HepG2 (cell line): ENCODE measurements around the gene NAA35. TPM values are rescaled to one million over a fixed set of nuclear protein-coding genes. Genes with fewer than 3 reads are reported as not detected.

Experiments
- ATAC-seq: fragments of 200-7000 bp; cut with Tn5 transposase; 3 replicates; pipeline ENCODE4 v1.9.1; 2020; ENCODE audit warnings: mild to moderate bottlenecking, moderate library complexity
- BruUV-seq: library from RNA; stranded (reverse); fragments of 400-500 nt; replicated peaks from 2 replicates; lab custom pipeline; 2021; lab: Mats Ljungman, UMichigan
- CTCF ChIA-PET: fragments of 300-600 bp; formaldehyde crosslinking; extraction: SDS; loops from one replicate; lab custom pipeline; 2021; ENCODE audit warnings: low total read pairs, inconsistent platforms, low intra/inter-chr PET ratio; lab: Yijun Ruan, JAX
- POLR2A ChIA-PET: fragments of 350-600 bp; sonication (Branson Sonifier 250); formaldehyde crosslinking; loops from one replicate; lab custom pipeline; 2020; ENCODE audit warnings: antibody characterized with exemption, inconsistent platforms; lab: Yijun Ruan, JAX
- DNase-seq: peaks from one replicate; pipeline ENCODE4 v3.0.0-alpha.2; 2015; ENCODE audit warnings: low spot score
- FAIRE-seq: peaks from 3 replicates; lab custom pipeline; 2011; peaks lifted over from hg19 to GRCh38; lab: Jason Lieb, UNC
- H2AFZ ChIP-seq: one replicate; pipeline ENCODE4 v1.6.1; 2011; ENCODE audit warnings: low read length, inconsistent platforms
- H3K27ac ChIP-seq: fragments of 300-600 bp; 3 replicates; pipeline ENCODE4 v1.8.0; 2011; ENCODE audit warnings: mixed run types, mild to moderate bottlenecking, mixed read lengths, low read length, inconsistent platforms; ENCODE audit not compliant: insufficient read depth; ENCODE audit errors: extremely low read length
- H3K27me3 ChIP-seq, 2 experiments: fragments of 200-600 bp in 1 of 2; 2 replicates in 1 of 2; 3 replicates in 1 of 2; pipeline versions ENCODE4 v1.6.0 to v1.8.0; 2011; ENCODE audit warnings: low read length in 2 of 2, mild to moderate bottlenecking in 2 of 2, moderate library complexity in 2 of 2, inconsistent platforms in 1 of 2; ENCODE audit not compliant: insufficient read depth in 2 of 2, control insufficient read depth in 1 of 2
- H3K36me3 ChIP-seq, 2 experiments: fragments of 200-600 bp in 1 of 2; replicated peaks in 1 of 2; 2 replicates in 1 of 2; 3 replicates in 1 of 2; pipeline versions ENCODE4 v1.5.1 to v1.8.0; 2011; ENCODE audit warnings: low read length in 2 of 2, inconsistent platforms in 1 of 2; ENCODE audit not compliant: insufficient read depth in 2 of 2, control insufficient read depth in 1 of 2
- H3K4me1 ChIP-seq: 2 replicates; pipeline ENCODE4 v1.5.1; 2012; ENCODE audit warnings: low read length, inconsistent platforms; ENCODE audit not compliant: insufficient read depth
- H3K4me2 ChIP-seq: 2 replicates; pipeline ENCODE4 v1.6.0; 2011; ENCODE audit warnings: low read depth, low read length, inconsistent platforms
- H3K4me3 ChIP-seq, 3 experiments: fragments of 200-600 bp in 1 of 3; sonication (generic), shearing (Covaris generic) in 1 of 3; replicated peaks in 1 of 3; 2 replicates each; pipeline ENCODE4 v1.5.1; 2011 to 2016; ENCODE audit warnings: low read length in 3 of 3, inconsistent platforms in 2 of 3, low read depth in 2 of 3, mild to moderate bottlenecking in 2 of 3, control low read depth in 1 of 3, mixed read lengths in 1 of 3; ENCODE audit not compliant: insufficient read depth in 1 of 3
- H3K79me2 ChIP-seq: one replicate; pipeline ENCODE4 v1.6.1; 2011; ENCODE audit warnings: low read length, inconsistent platforms; ENCODE audit not compliant: insufficient read depth
- H3K9ac ChIP-seq: 2 replicates; pipeline ENCODE4 v1.6.0; 2011; ENCODE audit warnings: mild to moderate bottlenecking, low read depth, low read length, inconsistent platforms; ENCODE audit not compliant: insufficient read depth
- H3K9me3 ChIP-seq: 2 replicates; pipeline ENCODE4 v1.5.1; 2012; ENCODE audit warnings: mild to moderate bottlenecking, low read length
- H4K20me1 ChIP-seq: 2 replicates; pipeline ENCODE4 v1.6.0; 2011; ENCODE audit warnings: inconsistent platforms, mild to moderate bottlenecking, low read length, moderate library complexity; ENCODE audit not compliant: insufficient read depth
- CREM ChIP-seq, 2 experiments: sonication (generic) in 1 of 2; formaldehyde crosslinking in 1 of 2; IDR thresholded peaks; 2 replicates each; pipeline versions ENCODE4 v1.4.0 to v1.6.1; 2016 to 2020; ENCODE audit warnings: antibody characterized with exemption in 1 of 2, mild to moderate bottlenecking in 1 of 2, missing genetic modification reagents in 1 of 2
- EEA1 ChIP-seq: sonication (generic); formaldehyde crosslinking; IDR thresholded peaks from 2 replicates; pipeline ENCODE4 v1.5.1; 2020; ENCODE audit warnings: mild to moderate bottlenecking, missing genetic modification reagents, borderline replicate concordance
- FOXA1 ChIP-seq, 2 experiments: fragments of 450-650 bp in 1 of 2; sonication (generic) in 1 of 2; formaldehyde crosslinking in 1 of 2; IDR thresholded peaks; 2 replicates each; pipeline versions ENCODE4 v1.4.0 to v1.6.1; 2016 to 2020; ENCODE audit warnings: missing genetic modification reagents in 1 of 2
- FOXA3 ChIP-seq: IDR thresholded peaks from 2 replicates; pipeline ENCODE4 v1.6.1; 2016; ENCODE audit warnings: missing genetic modification reagents, missing compliant biosample characterization
- GZF1 ChIP-seq: sonication (generic); formaldehyde crosslinking; IDR thresholded peaks from 2 replicates; pipeline ENCODE4 v1.5.1; 2020; ENCODE audit warnings: mild to moderate bottlenecking, missing genetic modification reagents
- HOXA5 ChIP-seq: sonication (generic); formaldehyde crosslinking; IDR thresholded peaks from 2 replicates; pipeline ENCODE4 v1.4.0; 2020; ENCODE audit warnings: missing genetic modification reagents
- MED8 ChIP-seq: sonication (generic); formaldehyde crosslinking; IDR thresholded peaks from 2 replicates; pipeline ENCODE4 v1.8.1; 2023; ENCODE audit warnings: mild to moderate bottlenecking, missing genetic modification reagents; ENCODE audit not compliant: insufficient replicate concordance
- MTA3 ChIP-seq: sonication (generic); formaldehyde crosslinking; IDR thresholded peaks from 2 replicates; pipeline ENCODE4 v1.4.0; 2020; ENCODE audit warnings: missing genetic modification reagents
- NBN ChIP-seq: fragments of 450-650 bp; conservative IDR thresholded peaks from 2 replicates; pipeline ENCODE4 v1.6.1; 2017
- NCOA2 ChIP-seq: sonication (generic); formaldehyde crosslinking; IDR thresholded peaks from 2 replicates; pipeline ENCODE4 v1.8.0; 2022; ENCODE audit warnings: inconsistent platforms
- TBX2 ChIP-seq: sonication (generic); formaldehyde crosslinking; IDR thresholded peaks from 2 replicates; pipeline ENCODE4 v1.5.0; 2020; ENCODE audit warnings: missing genetic modification reagents, mild to moderate bottlenecking, borderline replicate concordance
- XRCC5 ChIP-seq: fragments of 200-400 bp; formaldehyde crosslinking; optimal IDR thresholded peaks from 2 replicates; pipeline ENCODE3; 2017; ENCODE audit warnings: mild to moderate bottlenecking, low read length
- ZMYM2 ChIP-seq: sonication (generic); formaldehyde crosslinking; IDR thresholded peaks from 2 replicates; pipeline ENCODE4 v1.8.0; 2022; ENCODE audit warnings: mild to moderate bottlenecking, missing genetic modification reagents
- ZNF232 ChIP-seq: sonication (generic); formaldehyde crosslinking; IDR thresholded peaks from 2 replicates; pipeline ENCODE4 v1.4.0; 2020; ENCODE audit warnings: missing genetic modification reagents, borderline replicate concordance
- ZNF569 ChIP-seq: sonication (generic); formaldehyde crosslinking; IDR thresholded peaks from 2 replicates; pipeline ENCODE4 v1.5.0; 2020; ENCODE audit warnings: mild to moderate bottlenecking, missing genetic modification reagents, moderate library complexity, borderline replicate concordance
- ZNF660 ChIP-seq: sonication (generic); formaldehyde crosslinking; IDR thresholded peaks from 2 replicates; pipeline ENCODE4 v1.5.1; 2020; ENCODE audit warnings: mild to moderate bottlenecking, low read depth, missing genetic modification reagents, borderline replicate concordance
- ZNF776 ChIP-seq: sonication (generic); formaldehyde crosslinking; IDR thresholded peaks from 2 replicates; pipeline ENCODE4 v1.4.0; 2020; ENCODE audit warnings: mild to moderate bottlenecking, missing genetic modification reagents
- ZSCAN29 ChIP-seq: sonication (generic); formaldehyde crosslinking; conservative IDR thresholded peaks from 2 replicates; pipeline ENCODE4 v1.4.0; 2020; ENCODE audit warnings: mild to moderate bottlenecking, missing genetic modification reagents
- WGBS: methylation state at CpG from one replicate; pipeline ENCODE4 v1.1.6; 2017; ENCODE audit warnings: low lambda C conversion rate; 5-methylcytosine and 5-hydroxymethylcytosine counted together
- in situ Hi-C: cut with HindIII; loops from 2 replicates; pipeline ENCODE4 v1.10.0; 2017; ENCODE audit warnings: low pct_unique_long_range_greater_than_20kb; ENCODE audit not compliant: extremely low pct_ligation_motif_present
- intact Hi-C: fragments of 100-400 bp; cut with micrococcal nuclease; formaldehyde crosslinking; loops from one replicate; pipeline ENCODE4 v1.10.0; 2022; ENCODE audit not compliant: unreplicated experiment
- polyA plus RNA-seq, 8 experiments: library from polyadenylated mRNA; depleted of rRNA in 3 of 8; stranded (reverse) in 7 of 8; unstranded in 1 of 8; fragments of >200 nt; fragmentation: Illumina TruSeq in 4 of 8; extraction: Trizol in 4 of 8; gene quantifications; 2 replicates each; pipeline versions ENCODE4 v1.2.1 to v1.2.3, GENCODE V29; 2011 to 2016; ENCODE audit warnings: low read depth in 4 of 8, missing spikeins in 1 of 8, mixed read lengths in 1 of 8; ENCODE audit not compliant: insufficient read depth in 1 of 8
- total RNA-seq, 5 experiments: library from RNA; depleted of rRNA; stranded (reverse); fragments of >200 nt; fragmentation: Illumina TruSeq; extraction: Trizol; gene quantifications; 2 replicates each; pipeline ENCODE4 v1.2.3, GENCODE V29; 2016; ENCODE audit warnings: low read depth in 1 of 5
- TF ChIP-seq, protein P1 (sequence below): sonication (generic); formaldehyde crosslinking; IDR thresholded peaks from 2 replicates; pipeline ENCODE4 v1.4.0; 2020; ENCODE audit warnings: missing genetic modification reagents
- TF ChIP-seq, protein P2 (sequence below): sonication (generic); formaldehyde crosslinking; IDR thresholded peaks from 2 replicates; pipeline ENCODE4 v1.4.0; 2020; ENCODE audit warnings: low read depth, missing genetic modification reagents

NAA35 gene
- total and polyA plus RNA-seq, 2 of the 13 experiments (the other 11 are each of a cell fraction or from before 2014, with no cell fraction given), result 21.6 to 28.9 TPM

DNA sequence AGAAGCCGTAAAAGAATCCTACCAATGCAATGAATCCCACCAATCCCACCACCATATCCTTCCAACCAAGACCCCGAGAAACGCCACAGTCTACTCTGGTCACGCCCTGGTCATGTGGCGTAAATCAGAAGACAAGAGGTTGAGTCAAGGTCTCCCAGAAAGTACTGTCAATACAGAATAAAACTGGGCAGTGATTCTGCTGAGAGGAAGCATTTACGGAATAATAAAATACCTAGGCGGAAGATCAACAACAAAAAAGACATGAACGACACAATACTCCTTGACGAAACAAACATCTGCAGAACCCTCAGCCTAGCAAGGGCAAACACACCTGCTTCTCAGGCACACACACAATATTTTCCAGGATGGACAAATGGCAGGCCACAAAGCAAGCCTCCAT lies 95.6 kb downstream of the NAA35 start (continued):
- no peak for TF ChIP-seq ZNF232 (CRISPR knock-in tag)
- TF ChIP-seq GZF1 (CRISPR knock-in tag), result no peak
- no peak for TF ChIP-seq NCOA2 (CRISPR knock-in tag)
- TF ChIP-seq NBN, result no peak
- no peak for TF ChIP-seq MED8
- no peak for TF ChIP-seq ZNF660 (CRISPR knock-in tag)
- TF ChIP-seq ZNF569 (CRISPR knock-in tag), result no peak
- no peak for TF ChIP-seq MTA3
- TF ChIP-seq CREM (IDR thresholded peaks at IDR 0.05), result no peak
- TF ChIP-seq CREM (CRISPR knock-in tag; IDR thresholded peaks at IDR 0.05), result no peak
- no peak for TF ChIP-seq FOXA1 (IDR thresholded peaks at IDR 0.05)
- no peak for TF ChIP-seq FOXA1 (CRISPR knock-in tag; IDR thresholded peaks at IDR 0.05)

DNA sequence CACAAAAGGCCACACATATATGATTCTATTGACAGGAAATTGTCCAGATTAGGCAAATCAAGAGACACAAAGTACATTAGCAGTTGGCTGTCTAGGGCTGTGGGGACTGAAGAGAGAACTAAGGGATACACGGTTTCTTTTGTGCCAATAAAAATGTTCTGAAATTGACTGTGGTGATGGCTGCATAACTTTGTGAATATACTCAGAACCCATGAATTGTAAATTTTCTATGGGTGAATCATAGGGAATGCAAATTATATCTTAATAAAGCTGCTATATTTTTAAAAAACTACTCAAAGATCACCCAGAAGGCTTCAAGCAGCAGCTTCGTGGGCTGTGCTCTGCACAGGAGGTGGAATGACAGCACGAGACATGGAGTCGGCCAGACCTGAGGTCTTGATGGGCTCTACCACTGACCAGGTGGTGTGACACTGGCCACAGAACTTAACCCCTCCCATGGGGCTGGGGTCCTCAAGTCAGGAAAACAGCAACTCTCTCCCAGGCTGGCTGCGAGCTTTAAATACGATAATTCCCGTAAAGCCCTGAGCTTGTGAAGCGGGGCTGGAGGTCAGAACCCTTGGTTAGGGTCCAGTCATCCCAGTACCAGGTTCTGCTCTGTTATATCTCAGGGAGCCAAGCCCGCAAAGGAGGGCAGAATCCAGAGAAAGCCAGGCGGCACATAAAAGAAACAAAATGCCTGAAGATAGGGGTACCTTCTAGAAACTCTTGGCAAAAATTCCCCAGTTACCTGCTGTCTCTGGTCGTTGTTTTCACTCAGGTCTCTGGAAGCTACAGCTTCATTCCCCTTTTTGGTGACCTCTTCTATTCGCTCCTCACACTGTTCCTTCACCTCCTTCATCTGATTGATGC lies 99.3 kb downstream of the NAA35 start:
- POLR2A ChIA-PET, result no interaction called here
- peaks cover 2% of the 10 kb centered on the region; the same call in 1 of the 2 replicates for H4K20me1 ChIP-seq
- CTCF ChIA-PET, result no interaction called here
- intact Hi-C loops, result no loop called here
- in situ Hi-C loops, result no loop called here
- no peak overlapping the region for H3K27ac ChIP-seq
- H3K79me2 ChIP-seq, result no peaks in the 10 kb centered on the region
- no peaks in the 10 kb centered on the region for H3K4me1 ChIP-seq
- H3K9me3 ChIP-seq, result no peaks in the 10 kb centered on the region
- H3K4me3 ChIP-seq, result no peak overlapping the region
- no peaks in the 10 kb centered on the region for H3K36me3 ChIP-seq
- DNase-seq, result no peak
- ATAC-seq, result no peak
- no peak overlapping the region for H3K9ac ChIP-seq
- FAIRE-seq, result no peak
- no peak overlapping the region for H2AFZ ChIP-seq
- H3K27me3 ChIP-seq, result no peaks in the 10 kb centered on the region; a peak in 1 of 5 replicates
- H3K4me2 ChIP-seq, result no peak overlapping the region
- WGBS, result 70% methylated on average over 8 of the region's 12 CpGs
- BruUV-seq, result no TSS peak
- no peak for TF ChIP-seq ZMYM2 (CRISPR knock-in tag)
- TF ChIP-seq FOXA3 (CRISPR knock-in tag), result no peak
- no peak for TF ChIP-seq EEA1 (CRISPR knock-in tag)
- no peak for TF ChIP-seq XRCC5
- TF ChIP-seq, protein P1, sequence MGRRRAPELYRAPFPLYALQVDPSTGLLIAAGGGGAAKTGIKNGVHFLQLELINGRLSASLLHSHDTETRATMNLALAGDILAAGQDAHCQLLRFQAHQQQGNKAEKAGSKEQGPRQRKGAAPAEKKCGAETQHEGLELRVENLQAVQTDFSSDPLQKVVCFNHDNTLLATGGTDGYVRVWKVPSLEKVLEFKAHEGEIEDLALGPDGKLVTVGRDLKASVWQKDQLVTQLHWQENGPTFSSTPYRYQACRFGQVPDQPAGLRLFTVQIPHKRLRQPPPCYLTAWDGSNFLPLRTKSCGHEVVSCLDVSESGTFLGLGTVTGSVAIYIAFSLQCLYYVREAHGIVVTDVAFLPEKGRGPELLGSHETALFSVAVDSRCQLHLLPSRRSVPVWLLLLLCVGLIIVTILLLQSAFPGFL (CRISPR knock-in tag), result no peak
- TF ChIP-seq ZSCAN29, result no peak
- TF ChIP-seq, protein P2, sequence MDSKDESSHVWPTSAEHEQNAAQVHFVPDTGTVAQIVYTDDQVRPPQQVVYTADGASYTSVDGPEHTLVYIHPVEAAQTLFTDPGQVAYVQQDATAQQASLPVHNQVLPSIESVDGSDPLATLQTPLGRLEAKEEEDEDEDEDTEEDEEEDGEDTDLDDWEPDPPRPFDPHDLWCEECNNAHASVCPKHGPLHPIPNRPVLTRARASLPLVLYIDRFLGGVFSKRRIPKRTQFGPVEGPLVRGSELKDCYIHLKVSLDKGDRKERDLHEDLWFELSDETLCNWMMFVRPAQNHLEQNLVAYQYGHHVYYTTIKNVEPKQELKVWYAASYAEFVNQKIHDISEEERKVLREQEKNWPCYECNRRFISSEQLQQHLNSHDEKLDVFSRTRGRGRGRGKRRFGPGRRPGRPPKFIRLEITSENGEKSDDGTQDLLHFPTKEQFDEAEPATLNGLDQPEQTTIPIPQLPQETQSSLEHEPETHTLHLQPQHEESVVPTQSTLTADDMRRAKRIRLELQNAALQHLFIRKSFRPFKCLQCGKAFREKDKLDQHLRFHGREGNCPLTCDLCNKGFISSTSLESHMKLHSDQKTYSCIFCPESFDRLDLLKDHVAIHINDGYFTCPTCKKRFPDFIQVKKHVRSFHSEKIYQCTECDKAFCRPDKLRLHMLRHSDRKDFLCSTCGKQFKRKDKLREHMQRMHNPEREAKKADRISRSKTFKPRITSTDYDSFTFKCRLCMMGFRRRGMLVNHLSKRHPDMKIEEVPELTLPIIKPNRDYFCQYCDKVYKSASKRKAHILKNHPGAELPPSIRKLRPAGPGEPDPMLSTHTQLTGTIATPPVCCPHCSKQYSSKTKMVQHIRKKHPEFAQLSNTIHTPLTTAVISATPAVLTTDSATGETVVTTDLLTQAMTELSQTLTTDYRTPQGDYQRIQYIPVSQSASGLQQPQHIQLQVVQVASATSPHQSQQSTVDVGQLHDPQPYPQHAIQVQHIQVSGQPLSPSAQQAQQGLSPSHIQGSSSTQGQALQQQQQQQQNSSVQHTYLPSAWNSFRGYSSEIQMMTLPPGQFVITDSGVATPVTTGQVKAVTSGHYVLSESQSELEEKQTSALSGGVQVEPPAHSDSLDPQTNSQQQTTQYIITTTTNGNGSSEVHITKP (CRISPR knock-in tag), result no peak
- TF ChIP-seq TBX2, result no peak
- TF ChIP-seq ZNF776, result no peak
- no peak for TF ChIP-seq HOXA5 (CRISPR knock-in tag)
